Pons (tissue), 1 donor: ENCODE measurements around the gene FBXO40.
"Not testable (repeated sequence)": the region's sequence is repeated elsewhere in the genome, so short reads cannot be mapped to it uniquely, and the experiment has no call there.

Source experiments
- DNase-seq: peaks from one replicate; pipeline ENCODE4 v3.0.0-alpha.2; 2016; ENCODE audit warnings: low spot score

FBXO40 gene

GRCh38 chr3:121592856-121593702 is at the start of gene FBXO40:
Gene FBXO40, plus strand, starts transcription at chr3:121593379. Its CDS starts 27,197 bp downstream, at chr3:121620576.
- no peak for DNase-seq

- no peak for DNase-seq
Measured at GRCh38 chr3:121545049-121545573, 48.1 kb upstream of the FBXO40 start.

GRCh38 chr3:121545574-121546455 is 47.4 kb upstream of the FBXO40 start, which contains the start of gene POLQ:
Gene POLQ, minus strand, starts transcription at chr3:121545988. Its CDS starts 111 bp downstream, at chr3:121545877.
- peak; percentile 96 for DNase-seq

GRCh38 chr3:121552379-121552778 is 40.8 kb upstream of the FBXO40 start:
- DNase-seq: no peak

GRCh38 chr3:121552797-121553196 is 40.4 kb upstream of the FBXO40 start:
- no peak for DNase-seq

- DNase-seq: no peak
Measured at GRCh38 chr3:121557426-121557934, 35.7 kb upstream of the FBXO40 start.

- DNase-seq: no peak
Measured at GRCh38 chr3:121562148-121562547, 31.0 kb upstream of the FBXO40 start.

- DNase-seq: no peak
Measured at GRCh38 chr3:121566773-121567172, 26.4 kb upstream of the FBXO40 start.

- DNase-seq: no peak
Measured at GRCh38 chr3:121567649-121568048, 25.5 kb upstream of the FBXO40 start, which contains the start of gene ARGFX. Gene ARGFX, plus strand, starts transcription at chr3:121567949. Its CDS starts 2,765 bp downstream, at chr3:121570714.

GRCh38 chr3:121574449-121574848 is 18.7 kb upstream of the FBXO40 start:
- DNase-seq: no peak

- DNase-seq: no peak
Measured at GRCh38 chr3:121581691-121582090, 11.5 kb upstream of the FBXO40 start.

GRCh38 chr3:121584418-121584817 is 8.8 kb upstream of the FBXO40 start:
- DNase-seq: no peak

GRCh38 chr3:121593806-121594205 is 627 bp downstream of the FBXO40 start:
- DNase-seq: not testable (repeated sequence)

GRCh38 chr3:121594850-121595249 is 1.7 kb downstream of the FBXO40 start:
- no peak for DNase-seq

- DNase-seq: no peak
Measured at GRCh38 chr3:121595765-121596406, 2.7 kb downstream of the FBXO40 start.

- DNase-seq: no peak
Measured at GRCh38 chr3:121598564-121598963, 5.4 kb downstream of the FBXO40 start.

GRCh38 chr3:121599900-121600299 is 6.7 kb downstream of the FBXO40 start:
- not testable (repeated sequence) for DNase-seq

- DNase-seq: no peak
Measured at GRCh38 chr3:121601212-121601812, 8.1 kb downstream of the FBXO40 start.

- no peak for DNase-seq
Measured at GRCh38 chr3:121604759-121605158, 11.6 kb downstream of the FBXO40 start.

GRCh38 chr3:121606106-121606505 is 12.9 kb downstream of the FBXO40 start:
- no peak for DNase-seq

- no peak for DNase-seq
Measured at GRCh38 chr3:121619691-121620090, 26.5 kb downstream of the FBXO40 start.
